ENCODE data around the gene ACADL.

Gene ACADL

GRCh38 chr2:210224941-210225672, at the start of gene ACADL:
TSS of gene ACADL (minus strand) at chr2:210225447. CDS start at chr2:210225263, 184 bp downstream.
- peak; percentile 60 for DNase-seq

GRCh38 chr2:210271300-210271699, 46.1 kb upstream of the ACADL start:
- DNase-seq = no peak

DNA sequence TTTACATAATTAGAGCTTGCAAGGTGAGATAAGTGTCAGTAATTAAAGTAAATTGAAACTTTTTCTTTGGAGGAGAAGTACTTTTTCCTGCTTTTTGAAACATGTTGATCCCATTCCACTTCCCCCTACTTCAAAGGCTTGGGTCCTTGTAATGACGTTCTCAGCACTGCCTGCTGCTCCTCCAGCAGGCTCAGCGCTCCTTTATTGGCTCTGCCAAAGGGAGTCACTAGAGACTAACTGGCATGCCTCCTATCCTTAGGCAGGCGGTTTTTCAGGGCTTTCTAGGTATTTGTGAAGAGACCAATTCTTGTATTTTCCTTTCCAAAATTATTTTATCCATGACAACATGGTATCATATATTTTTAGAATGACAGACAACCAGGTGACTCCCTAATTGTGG, 43.9 kb upstream of the ACADL start:
- DNase-seq = no peak

- no peak for DNase-seq
Observed at GRCh38 chr2:210268281-210268680, 43.0 kb upstream of the ACADL start.

DNA sequence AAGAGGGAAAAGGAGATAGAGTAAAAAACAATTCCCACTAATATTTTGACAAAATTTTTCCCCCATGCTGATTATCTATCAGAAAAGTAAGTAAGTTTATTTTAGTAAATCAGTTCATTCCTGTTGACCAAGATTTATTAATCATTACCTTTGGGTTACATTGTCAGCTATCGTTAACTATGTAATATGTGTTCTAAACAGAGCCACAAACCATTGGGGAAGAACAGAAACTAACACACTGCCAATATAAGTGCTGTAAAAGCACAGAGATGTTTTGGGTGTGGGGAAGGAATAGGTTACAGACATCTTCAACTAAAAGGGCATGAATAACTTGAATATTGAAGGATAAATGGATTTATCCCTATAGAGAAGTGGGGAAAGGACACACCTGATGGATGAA, 42.5 kb upstream of the ACADL start:
- no peak for DNase-seq

GRCh38 chr2:210264282-210264681, 39.0 kb upstream of the ACADL start:
- DNase-seq = no peak

DNA sequence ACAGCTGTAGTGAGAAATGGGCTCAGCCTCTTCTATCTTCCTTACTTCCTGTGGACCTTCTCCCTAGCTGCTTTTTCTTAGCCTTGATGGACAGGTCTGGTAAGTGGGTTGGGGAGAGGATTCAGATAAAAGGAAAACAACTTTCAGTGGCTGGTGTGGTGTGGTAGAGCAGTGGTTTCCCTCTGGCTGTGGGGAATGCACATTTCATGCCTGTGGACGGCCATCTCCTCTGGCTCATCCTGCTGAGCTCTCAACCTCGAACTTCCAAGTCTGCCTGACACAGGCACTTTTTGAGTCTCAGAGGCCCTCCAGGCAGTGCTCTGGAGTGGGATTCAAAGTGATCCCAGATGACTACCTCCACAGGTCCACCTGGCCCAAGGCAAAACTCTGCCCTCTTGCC, 38.6 kb upstream of the ACADL start:
- DNase-seq = no peak

GRCh38 chr2:210262036-210262435, 36.8 kb upstream of the ACADL start:
- DNase-seq = no peak

- DNase-seq = no peak
Observed at GRCh38 chr2:210259687-210260086, 34.4 kb upstream of the ACADL start.

- no peak for DNase-seq
Observed at GRCh38 chr2:210252699-210253606, 27.7 kb upstream of the ACADL start.

GRCh38 chr2:210250622-210251021, 25.4 kb upstream of the ACADL start:
- no peak for DNase-seq

DNA sequence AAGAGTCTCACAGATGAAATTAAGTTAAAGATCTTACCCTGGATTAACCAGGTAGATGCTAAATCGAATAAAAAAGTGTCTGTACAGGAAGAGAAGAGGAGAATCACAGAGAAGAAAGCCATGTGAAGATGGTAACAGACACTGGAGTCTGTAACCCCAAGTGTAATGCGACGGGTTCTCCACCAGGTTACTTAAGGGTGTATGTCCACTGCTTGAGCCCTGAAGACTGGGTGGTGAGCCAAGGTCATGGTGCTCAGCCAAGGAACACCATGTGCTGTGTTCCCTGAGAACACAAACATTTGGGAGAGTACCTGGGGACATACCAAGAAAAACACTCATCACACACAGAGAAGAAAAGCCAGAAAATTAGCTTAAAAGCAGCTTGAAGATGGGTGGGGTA, 8.2 kb upstream of the ACADL start:
- no peak for DNase-seq

- DNase-seq = no peak
Observed at GRCh38 chr2:210230984-210231383, 5.7 kb upstream of the ACADL start.

GRCh38 chr2:210230518-210230917, 5.3 kb upstream of the ACADL start:
- DNase-seq = no peak

DNA sequence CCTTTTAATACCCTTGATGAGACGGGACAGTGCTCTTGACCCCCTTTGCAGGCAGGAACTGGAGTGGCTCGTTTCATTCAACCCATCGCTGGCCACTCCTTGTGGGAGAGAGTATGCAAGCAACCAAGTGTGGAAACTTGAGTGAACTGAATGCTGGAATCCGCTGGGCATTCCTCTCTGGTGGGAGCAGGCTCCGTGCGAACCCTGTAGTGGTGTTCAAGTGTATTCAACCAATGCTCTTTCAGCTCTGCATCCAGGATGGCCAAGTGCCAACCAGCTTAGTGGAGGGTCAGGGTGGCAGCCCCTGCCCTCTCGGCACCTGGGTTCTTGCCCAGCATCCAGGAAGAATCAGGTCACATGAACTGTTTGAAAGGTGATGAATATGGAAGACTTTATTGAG, 3.3 kb upstream of the ACADL start:
- no peak for DNase-seq

DNA sequence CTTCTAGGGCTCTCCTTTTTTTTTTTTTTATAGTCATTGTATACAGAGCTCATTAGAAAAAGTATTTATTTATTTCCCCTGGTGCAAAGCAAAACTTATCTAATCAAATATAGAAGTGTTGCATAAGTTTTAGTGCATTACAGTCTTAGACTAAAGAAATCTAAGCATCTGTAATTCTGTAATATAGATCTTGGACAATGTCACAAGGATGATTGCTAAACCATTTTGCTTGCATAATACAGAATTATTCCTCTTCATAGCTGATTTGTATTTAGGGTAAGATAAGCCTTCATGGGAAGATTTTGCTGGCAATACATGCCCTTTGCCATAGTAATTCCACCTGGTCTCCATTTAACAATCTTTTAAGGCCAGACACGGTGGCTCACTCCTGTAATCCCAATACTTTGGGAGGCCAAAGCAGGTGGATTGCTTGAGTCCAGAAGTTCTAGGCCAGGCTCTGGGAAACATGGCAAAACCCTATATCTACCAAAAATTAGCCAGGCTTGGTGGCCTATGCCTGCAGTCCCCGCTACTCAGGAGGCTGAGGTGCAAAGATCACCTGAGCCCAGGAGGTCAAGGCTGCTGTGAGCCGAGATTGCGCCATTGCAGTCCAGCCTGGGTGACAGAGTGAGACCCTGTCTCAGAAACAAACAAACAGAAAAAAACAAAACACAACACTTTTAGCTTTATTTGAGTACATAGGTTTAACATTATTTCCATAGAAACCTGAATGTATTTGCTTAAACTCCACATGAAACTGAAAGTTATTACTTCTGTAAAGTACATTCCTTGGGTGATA, 2.2 kb upstream of the ACADL start:
- no peak for DNase-seq

DNA sequence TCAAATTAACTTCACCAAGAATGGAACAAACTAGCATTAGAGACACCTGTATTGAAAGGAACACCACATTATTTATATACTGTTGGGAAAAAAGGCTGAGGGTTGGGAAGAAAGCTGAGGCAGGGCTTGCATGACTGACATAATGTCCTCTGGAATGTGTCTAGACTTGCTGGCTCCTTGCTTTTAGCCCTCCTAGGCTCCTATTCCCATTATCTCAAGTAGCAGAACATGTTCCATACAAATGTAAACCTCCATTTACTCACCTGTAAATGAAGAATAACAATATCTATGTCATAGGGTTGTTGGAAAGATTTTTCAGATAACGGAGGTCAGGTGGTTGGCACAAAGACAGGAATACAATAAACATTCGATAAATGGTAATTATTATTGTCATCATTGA, 976 bp upstream of the ACADL start:
- DNase-seq = no peak

- no peak for DNase-seq
Observed at GRCh38 chr2:210224591-210224940, 681 bp downstream of the ACADL start.

GRCh38 chr2:210215120-210215519, 10.1 kb downstream of the ACADL start:
- no peak for DNase-seq

- no peak for DNase-seq
Observed at GRCh38 chr2:210210185-210210584, 15.1 kb downstream of the ACADL start.

DNA sequence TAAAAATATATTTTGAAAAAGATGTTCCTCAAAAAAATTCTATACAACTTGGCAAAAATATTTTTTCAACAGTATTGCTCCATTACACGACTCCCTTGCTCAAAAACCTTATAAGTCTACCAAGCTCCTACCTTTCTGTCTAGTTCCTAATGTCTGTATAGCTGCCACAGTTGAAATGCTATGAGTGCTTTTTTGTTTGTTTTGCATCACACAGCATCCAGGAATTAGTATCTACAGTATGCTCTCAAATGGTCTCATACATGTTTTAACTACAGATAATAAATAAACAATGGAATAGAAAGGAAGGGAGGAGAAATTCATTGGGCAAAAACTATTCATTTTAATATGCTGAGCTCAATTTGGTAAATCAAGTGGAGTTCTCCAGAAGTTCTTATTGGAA, 17.3 kb downstream of the ACADL start:
- DNase-seq = no peak

GRCh38 chr2:210203558-210203957, 21.7 kb downstream of the ACADL start:
- no peak for DNase-seq

GRCh38 chr2:210203147-210203546, 22.1 kb downstream of the ACADL start:
- no peak for DNase-seq

DNA sequence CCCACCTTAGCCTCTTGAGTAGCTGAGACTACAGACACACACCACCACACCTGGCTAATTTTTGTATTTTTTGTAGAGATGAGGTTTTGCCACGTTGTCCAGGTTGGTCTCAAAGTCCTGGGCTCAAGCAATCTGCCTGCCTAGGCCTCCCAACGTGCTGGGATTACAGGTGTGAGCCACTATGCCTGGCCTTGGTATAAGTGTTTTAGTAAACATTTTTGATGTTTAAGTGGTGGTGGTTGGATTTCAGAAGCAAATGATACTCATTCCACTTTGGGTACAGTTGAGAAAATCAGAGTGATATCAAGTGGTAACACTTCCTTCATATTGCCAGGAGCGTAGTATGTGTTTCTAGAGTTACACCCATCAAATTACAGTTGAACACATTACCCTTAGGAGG, 25.4 kb downstream of the ACADL start:
- DNase-seq = no peak
